HG03558 (cell line): ENCODE results near the gene STUM.
"Not testable (repeated sequence)": the region's sequence is repeated elsewhere in the genome, so short reads cannot be mapped to it uniquely, and the experiment has no call there.

ENCODE experiments used
- ATAC-seq: cut with Tn5 transposase; IDR thresholded peaks from one replicate; pipeline ENCODE4 v1.9.1; 2021; ENCODE audit warnings: moderate number of reproducible peaks; ENCODE audit not compliant: unreplicated experiment; ENCODE audit errors: extremely low read depth

The STUM gene

GRCh38 chr1:226548256-226549093, at the start of gene STUM:
STUM (plus strand) TSS chr1:226548764; CDS start chr1:226548905, 141 bp downstream.
- no peak for ATAC-seq

- not testable (repeated sequence) for ATAC-seq
Measured at GRCh38 chr1:226499699-226500098, 48.9 kb upstream of the STUM start.

GRCh38 chr1:226506021-226506420, 42.5 kb upstream of the STUM start:
- no peak for ATAC-seq

GRCh38 chr1:226506921-226507320, 41.6 kb upstream of the STUM start:
- no peak for ATAC-seq

- no peak for ATAC-seq
Measured at GRCh38 chr1:226510453-226510852, 38.1 kb upstream of the STUM start.

- ATAC-seq: no peak
Measured at GRCh38 chr1:226511296-226511695, 37.3 kb upstream of the STUM start.

GRCh38 chr1:226512076-226512728, 36.4 kb upstream of the STUM start:
- no peak for ATAC-seq

- ATAC-seq: no peak
Measured at GRCh38 chr1:226518375-226518774, 30.2 kb upstream of the STUM start.

- no peak for ATAC-seq
Measured at GRCh38 chr1:226519135-226519534, 29.4 kb upstream of the STUM start.

GRCh38 chr1:226519716-226520598, 28.6 kb upstream of the STUM start:
- ATAC-seq: no peak

GRCh38 chr1:226520640-226521355, 27.8 kb upstream of the STUM start:
- no peak for ATAC-seq

GRCh38 chr1:226523646-226524406, 24.7 kb upstream of the STUM start:
- no peak for ATAC-seq

- ATAC-seq: no peak
Measured at GRCh38 chr1:226524547-226524946, 24.0 kb upstream of the STUM start.

- no peak for ATAC-seq
Measured at GRCh38 chr1:226525750-226526149, 22.8 kb upstream of the STUM start.

GRCh38 chr1:226526801-226527595, 21.6 kb upstream of the STUM start:
- ATAC-seq: no peak

GRCh38 chr1:226529891-226530290, 18.7 kb upstream of the STUM start:
- ATAC-seq: no peak

GRCh38 chr1:226530591-226530990, 18.0 kb upstream of the STUM start:
- ATAC-seq: no peak

- ATAC-seq: no peak
Measured at GRCh38 chr1:226531360-226532093, 17.0 kb upstream of the STUM start.
